H1 (cell line): ENCODE measurements around the gene PURB. TPM values are rescaled to one million over a fixed set of nuclear protein-coding genes. Genes with fewer than 3 reads are reported as not detected.

Experiments used
- CBX8 ChIP-seq: fragments of 300-800, 300-1000 bp; sonication (generic); IDR thresholded peaks from 2 replicates; pipeline ENCODE4 v1.7.1; 2016; ENCODE audit warnings: low read depth, low read length, borderline replicate concordance
- CHD1 ChIP-seq: IDR thresholded peaks from 2 replicates; pipeline ENCODE4 v1.6.1; 2012; ENCODE audit warnings: low read depth, low read length, improper control_type of control experiment
- CHD7 ChIP-seq: fragments of 300-600 bp; sonication (generic); IDR thresholded peaks from 2 replicates; pipeline ENCODE4 v1.7.1; 2012; ENCODE audit warnings: low read length, moderate library complexity, mild to moderate bottlenecking, inconsistent platforms; ENCODE audit not compliant: insufficient replicate concordance
- JUND ChIP-seq: IDR thresholded peaks from 2 replicates; pipeline ENCODE4 v1.6.1; 2011; ENCODE audit warnings: mild to moderate bottlenecking, improper control_type of control experiment, low read length
- RFX5 ChIP-seq: IDR thresholded peaks from 2 replicates; pipeline ENCODE4 v1.6.1; 2011; ENCODE audit warnings: low read depth, low read length, improper control_type of control experiment, borderline replicate concordance
- SP4 ChIP-seq: IDR thresholded peaks from 2 replicates; pipeline ENCODE4 v1.6.1; 2012; ENCODE audit warnings: low read length, inconsistent platforms
- TAF1 ChIP-seq: IDR thresholded peaks from 2 replicates; pipeline ENCODE4 v1.6.1; 2011; ENCODE audit warnings: mild to moderate bottlenecking, low read depth, low read length
- polyA plus RNA-seq, 7 experiments: library from polyadenylated mRNA; depleted of rRNA in 3 of 7; stranded (reverse) in 5 of 7; unstranded in 2 of 7; fragments of >200 nt in 5 of 7; fragments of 200-250 nt in 2 of 7; gene quantifications; 1 replicate in 5 of 7; 2 replicates in 1 of 7; 4 replicates in 1 of 7; pipeline versions ENCODE4 v1.2.1 to v1.2.3, GENCODE V29; 2011 to 2013; ENCODE audit warnings: missing spikeins in 2 of 7, mixed read lengths in 2 of 7
- total RNA-seq: library from RNA; stranded (reverse); fragmentation: NEBNext Ultra II Directional; extraction: Animal tissue kit (Norgen Biotek cat#: 25700); gene quantifications from 2 replicates; pipeline ENCODE4 v1.2.1, GENCODE V29; 2021
- TF ChIP-seq, protein P1 (sequence below): IDR thresholded peaks from 2 replicates; pipeline ENCODE4 v1.6.1; 2011; ENCODE audit warnings: low read length, improper control_type of control experiment
- TF ChIP-seq, protein P2 (sequence below): IDR thresholded peaks from 2 replicates; pipeline ENCODE4 v1.6.1; 2012; ENCODE audit warnings: inconsistent platforms

The PURB gene
- total and polyA plus RNA-seq, 2 of the 8 experiments (the other 6 are each of a cell fraction or from before 2014, with no cell fraction given): 3.3 to 22.7 TPM

DNA sequence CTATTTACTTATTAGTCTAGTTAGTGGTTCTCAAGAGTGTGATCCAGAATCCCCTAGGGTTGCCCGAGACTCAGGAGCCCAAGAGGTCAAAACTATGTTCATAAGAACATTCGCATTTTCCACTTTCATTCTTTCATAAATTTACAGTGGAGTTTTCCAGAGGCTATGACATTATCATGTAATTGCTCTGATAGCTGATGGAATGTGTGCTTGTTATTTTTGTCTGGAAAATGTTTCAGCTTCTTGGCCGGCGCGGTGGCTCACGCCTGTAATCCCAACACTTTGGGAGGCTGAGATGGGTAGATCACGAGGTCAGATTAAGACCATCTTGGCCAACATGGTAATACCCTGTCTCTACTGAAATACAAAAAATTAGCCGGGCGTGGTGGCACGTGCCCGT, 10.1 kb downstream of the PURB start (continued):
- TF ChIP-seq, protein P1, sequence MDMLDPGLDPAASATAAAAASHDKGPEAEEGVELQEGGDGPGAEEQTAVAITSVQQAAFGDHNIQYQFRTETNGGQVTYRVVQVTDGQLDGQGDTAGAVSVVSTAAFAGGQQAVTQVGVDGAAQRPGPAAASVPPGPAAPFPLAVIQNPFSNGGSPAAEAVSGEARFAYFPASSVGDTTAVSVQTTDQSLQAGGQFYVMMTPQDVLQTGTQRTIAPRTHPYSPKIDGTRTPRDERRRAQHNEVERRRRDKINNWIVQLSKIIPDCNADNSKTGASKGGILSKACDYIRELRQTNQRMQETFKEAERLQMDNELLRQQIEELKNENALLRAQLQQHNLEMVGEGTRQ: no peak
- TF ChIP-seq CBX8 (no peak), RFX5 (no peak), JUND (no peak), CHD7 (no peak), CHD1 (no peak), SP4 (no peak), TAF1 (no peak)
- TF ChIP-seq, protein P2, sequence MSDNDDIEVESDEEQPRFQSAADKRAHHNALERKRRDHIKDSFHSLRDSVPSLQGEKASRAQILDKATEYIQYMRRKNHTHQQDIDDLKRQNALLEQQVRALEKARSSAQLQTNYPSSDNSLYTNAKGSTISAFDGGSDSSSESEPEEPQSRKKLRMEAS: no peak
- TF ChIP-seq, all 59 proteins: peak for 0
